ENCODE data around the gene CSNK1D.
"Not testable (repeated sequence)": the region's sequence is repeated elsewhere in the genome, so short reads cannot be mapped to it uniquely, and the experiment has no call there.

The CSNK1D gene

GRCh38 chr17:82212331-82213250 is 60.9 kb downstream of the CSNK1D start, which contains the start of gene CCDC57:
TSS of gene CCDC57 (minus strand) at chr17:82212842. CDS start at chr17:82201944, 10,898 bp downstream.
- DNase-seq = peak; percentile 92

- not testable (repeated sequence) for DNase-seq
Measured at GRCh38 chr17:82210655-82211054, 62.8 kb downstream of the CSNK1D start.

- peak; percentile 95 for DNase-seq
Measured at GRCh38 chr17:82205720-82206508, 67.6 kb downstream of the CSNK1D start.

- no peak for DNase-seq
Measured at GRCh38 chr17:82204831-82205719, 68.4 kb downstream of the CSNK1D start.

DNA sequence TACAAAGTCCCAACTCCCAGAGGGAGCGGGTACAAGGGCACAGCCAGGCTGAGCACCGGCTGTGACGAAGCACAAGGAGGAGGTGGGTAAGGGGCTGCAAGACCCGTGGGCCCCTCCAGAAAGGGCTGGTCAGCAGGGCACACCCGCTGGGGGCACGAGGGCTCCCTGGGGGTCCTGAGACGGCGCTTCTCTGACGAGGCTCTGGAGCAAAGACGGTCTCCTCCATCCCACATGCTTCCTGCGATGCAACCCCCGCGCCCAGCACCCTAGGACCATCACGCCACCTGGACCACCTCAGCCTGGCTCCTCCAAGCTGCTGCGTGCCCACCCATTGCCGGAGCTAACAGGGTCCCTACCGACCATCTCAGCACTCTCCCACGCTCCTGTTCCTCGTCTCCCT is 69.6 kb downstream of the CSNK1D start:
- DNase-seq = no peak

GRCh38 chr17:82202981-82203380 is 70.5 kb downstream of the CSNK1D start:
- DNase-seq = no peak

- DNase-seq = peak; percentile 56
Measured at GRCh38 chr17:82201498-82201910, 72.0 kb downstream of the CSNK1D start.

DNA sequence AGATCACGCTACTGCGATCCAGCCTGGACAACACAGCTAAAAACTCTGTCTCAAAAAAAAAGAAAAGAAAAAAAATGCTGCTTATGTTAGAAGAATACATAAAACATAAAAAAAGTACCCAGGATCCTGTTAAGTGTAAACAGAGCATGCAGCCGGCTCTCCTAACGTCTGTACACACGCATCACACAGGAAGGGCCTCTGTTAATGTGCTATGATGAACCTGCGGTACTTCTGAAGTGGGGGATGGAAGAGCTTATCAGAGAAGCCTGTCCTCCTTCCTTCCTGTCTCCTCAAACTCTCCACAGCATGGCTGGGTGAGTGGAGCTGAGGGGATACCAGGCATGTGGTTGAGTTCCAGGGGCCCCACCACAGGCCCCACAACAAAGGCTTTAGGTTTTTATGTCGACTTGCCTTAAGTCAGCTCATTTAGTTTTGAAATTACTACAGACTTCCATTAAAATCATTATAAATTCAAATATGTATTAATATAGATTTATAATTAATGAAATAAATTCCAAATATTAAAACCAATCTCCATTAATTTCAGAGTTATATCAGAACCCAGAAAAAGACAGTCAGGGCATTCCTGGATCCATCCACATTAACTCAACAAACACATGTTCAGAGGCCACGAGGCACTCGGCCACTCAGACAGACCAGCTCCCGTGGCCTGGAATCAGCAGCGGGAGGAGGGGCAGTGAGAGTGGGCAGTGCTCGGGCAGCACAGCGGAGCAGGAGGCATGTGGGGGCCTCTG is 72.6 kb downstream of the CSNK1D start:
- DNase-seq = no peak

- no peak for DNase-seq
Measured at GRCh38 chr17:82200135-82200534, 73.4 kb downstream of the CSNK1D start.

- DNase-seq = no peak
Measured at GRCh38 chr17:82199496-82199895, 74.0 kb downstream of the CSNK1D start.

GRCh38 chr17:82198092-82198491 is 75.4 kb downstream of the CSNK1D start:
- DNase-seq = no peak

GRCh38 chr17:82195675-82196672 is 77.5 kb downstream of the CSNK1D start:
- DNase-seq = no peak

- no peak for DNase-seq
Measured at GRCh38 chr17:82194765-82195164, 78.7 kb downstream of the CSNK1D start.

GRCh38 chr17:82193520-82194220 is 79.8 kb downstream of the CSNK1D start:
- no peak for DNase-seq

DNA sequence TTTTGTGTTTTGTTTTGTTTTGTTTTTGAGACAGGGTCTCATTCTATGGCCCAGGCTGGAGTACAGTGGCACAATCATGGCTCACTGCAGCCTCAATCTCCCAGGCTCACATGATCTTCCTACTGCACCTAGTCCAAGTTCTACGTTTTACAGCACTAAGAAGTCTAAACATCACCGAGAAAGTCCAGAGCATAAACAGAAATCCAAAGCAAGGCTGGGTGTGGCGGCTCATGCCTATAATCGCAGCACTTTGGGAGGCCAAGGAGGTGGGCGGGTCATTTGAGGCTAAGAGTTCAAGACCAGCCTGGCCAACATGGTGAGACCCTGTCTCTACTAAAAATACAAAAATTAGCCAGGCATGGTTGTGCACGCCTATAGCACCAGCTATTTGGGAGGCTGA is 80.5 kb downstream of the CSNK1D start:
- DNase-seq = not testable (repeated sequence)
